CD4-positive, alpha-beta memory T cell (primary cell): Measurements from ENCODE around the gene APEX1. TPM values are rescaled to one million over a fixed set of nuclear protein-coding genes. Genes with fewer than 3 reads are reported as not detected.
A peak's percentile ranks its signal among the peaks of the same experiment; 100 is the strongest.

ENCODE experiments used
- CTCF ChIA-PET: fragments of 350-600 bp; sonication (Branson Sonifier 250); formaldehyde crosslinking; loops from one replicate; lab custom pipeline; 2021; ENCODE audit warnings: inconsistent platforms; ENCODE audit not compliant: partially characterized antibody; lab: Charles Lee
- POLR2A ChIA-PET: fragments of 350-600 bp; sonication (Branson Sonifier 250); formaldehyde crosslinking; loops from one replicate; lab custom pipeline; 2021; ENCODE audit not compliant: partially characterized antibody; lab: Charles Lee
- DNase-seq, 5 donors: peaks; one replicate each; pipeline versions ENCODE4 v3.0.0 to v3.0.0-alpha.2; 2020 to 2022; ENCODE audit warnings: mixed read lengths in 1 of 5
- H3K27ac ChIP-seq: one replicate; pipeline ENCODE4 v1.7.0; 2013; ENCODE audit warnings: low read depth, low read length
- H3K27me3 ChIP-seq: 2 replicates; pipeline ENCODE4 v1.7.0; 2013; ENCODE audit warnings: mild to moderate bottlenecking, low read length, moderate library complexity; ENCODE audit not compliant: insufficient read depth
- H3K36me3 ChIP-seq: 2 replicates; pipeline ENCODE4 v1.7.0; 2013; ENCODE audit warnings: mild to moderate bottlenecking, low read length, moderate library complexity; ENCODE audit not compliant: insufficient read depth
- H3K4me1 ChIP-seq: 2 replicates; pipeline ENCODE4 v1.7.0; 2013; ENCODE audit warnings: mild to moderate bottlenecking, low read length, moderate library complexity; ENCODE audit not compliant: insufficient read depth
- H3K4me3 ChIP-seq, 2 donors: one replicate each; pipeline ENCODE4 v1.7.0; 2013; ENCODE audit warnings: low read length in 2 of 2, mild to moderate bottlenecking in 1 of 2
- H3K9me3 ChIP-seq, 2 donors: one replicate each; pipeline ENCODE4 v1.7.0; 2013; ENCODE audit warnings: low read length in 2 of 2, control low read depth in 1 of 2; ENCODE audit not compliant: control insufficient read depth in 1 of 2
- H3K27ac Mint-ChIP-seq, 7 donors: one replicate each; pipeline ENCODE4 v1.8.0; 2020 to 2021; ENCODE audit warnings: mixed read lengths in 7 of 7, mild to moderate bottlenecking in 6 of 7, inconsistent platforms in 3 of 7, moderate library complexity in 3 of 7
- H3K27me3 Mint-ChIP-seq, 2 donors: one replicate each; pipeline ENCODE4 v1.8.0; 2020 to 2021; ENCODE audit warnings: mixed read lengths in 2 of 2
- H3K36me3 Mint-ChIP-seq, 2 donors: one replicate each; pipeline ENCODE4 v1.8.0; 2020 to 2021; ENCODE audit warnings: mixed read lengths in 2 of 2, inconsistent platforms in 1 of 2, mild to moderate bottlenecking in 1 of 2
- H3K4me1 Mint-ChIP-seq, 4 donors: one replicate each; pipeline ENCODE4 v1.8.0; 2020 to 2021; ENCODE audit warnings: mixed read lengths in 4 of 4, mild to moderate bottlenecking in 1 of 4
- H3K4me3 Mint-ChIP-seq, 8 donors: one replicate each; pipeline ENCODE4 v1.8.0; 2020 to 2021; ENCODE audit warnings: mixed read lengths in 8 of 8, mild to moderate bottlenecking in 7 of 8, moderate library complexity in 6 of 8, inconsistent platforms in 3 of 8
- H3K9me3 Mint-ChIP-seq, 8 donors: one replicate each; pipeline ENCODE4 v1.8.0; 2020 to 2021; ENCODE audit warnings: mixed read lengths in 8 of 8, mild to moderate bottlenecking in 5 of 8, inconsistent platforms in 3 of 8, moderate library complexity in 1 of 8
- intact Hi-C: fragments of 100-400 bp; cut with micrococcal nuclease; formaldehyde crosslinking; loops from one replicate; pipeline ENCODE4 v1.15.1; 2023
- polyA plus RNA-seq, 2 donors: library from polyadenylated mRNA; unstranded; fragments of 300-500 nt; fragmentation: Illumina TruSeq; gene quantifications; one replicate each; pipeline ENCODE4 v1.2.3, GENCODE V29; 2021
- total RNA-seq, 2 experiments: library from RNA; stranded (reverse); gene quantifications; one replicate each; pipeline ENCODE4 v1.2.3, GENCODE V29; 2021

APEX1 gene
- total RNA-seq (100 to 1,000 TPM; 102 to 105 TPM), polyA plus RNA-seq (100 to 1,000 TPM; 138 to 144 TPM)

DNA sequence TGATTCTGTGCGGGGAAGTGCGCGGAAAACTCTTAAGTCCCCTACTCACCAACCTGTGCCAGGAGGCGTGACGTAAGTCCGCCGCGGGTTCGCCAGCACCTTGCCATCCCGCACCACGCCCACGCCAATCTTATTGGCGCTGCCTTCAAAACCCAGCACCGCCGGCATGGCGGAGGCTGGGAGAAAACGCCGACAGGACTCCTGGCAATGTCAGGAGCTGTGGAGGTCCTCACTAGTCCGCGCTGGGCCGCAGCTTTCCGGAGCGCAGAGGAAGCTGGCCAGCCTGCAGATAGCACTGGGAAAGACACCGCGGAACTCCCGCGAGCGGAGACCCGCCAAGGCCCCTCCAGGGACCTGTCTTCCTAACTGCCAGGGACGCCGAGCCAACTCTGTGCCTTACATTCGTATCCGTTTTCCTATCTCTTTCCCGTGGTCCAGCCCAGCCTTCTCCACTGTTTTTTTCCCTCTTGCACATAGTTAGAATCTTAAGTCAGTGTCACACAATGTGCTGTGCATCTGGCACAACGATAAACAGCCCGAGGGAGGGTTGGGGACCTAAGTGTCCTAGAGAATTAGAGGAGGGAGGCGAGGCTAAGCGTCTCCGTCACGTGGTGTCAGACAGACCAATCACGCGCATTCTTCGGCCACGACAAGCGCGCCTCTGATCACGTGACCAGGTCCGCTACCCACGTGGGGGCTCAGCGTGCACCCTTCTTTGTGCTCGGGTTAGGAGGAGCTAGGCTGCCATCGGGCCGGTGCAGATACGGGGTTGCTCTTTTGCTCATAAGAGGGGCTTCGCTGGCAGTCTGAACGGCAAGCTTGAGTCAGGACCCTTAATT lies at the start of gene APEX1, which contains the start of gene OSGEP:
Gene APEX1 (plus strand): TSS at position 711 of the 839 bp plus-strand sequence. CDS start 420 bp downstream, outside the sequence.
Gene OSGEP (minus strand): TSS at position 297 of the 839 bp plus-strand sequence. CDS start 129 bp downstream, at position 168.
- Histone ChIP-seq H3K27ac (peak within 1 kb of the TSS; percentile 89), H3K27me3 (no peaks in the 10 kb centered on the region), H3K4me3 (peak within 1 kb of the TSS; percentile 70 to 99), H3K4me1 (peaks cover 53% of the 10 kb centered on the region), H3K36me3 (peaks cover 57% of the 10 kb centered on the region), H3K9me3 (no peaks in the 10 kb centered on the region)
- H3K4me3 Mint-ChIP-seq = peak within 1 kb of the TSS in 2 of 8 donors; percentile 13 to 23
- H3K27ac Mint-ChIP-seq = peak within 1 kb of the TSS in 2 of 7 donors; percentile 19 to 55
- H3K4me1 Mint-ChIP-seq = peaks cover 5 to 21% (median 12%) of the 10 kb centered on the region in 4 donors
- DNase-seq = peak; percentile 96 to 99 (median 98)
- ChIA-PET CTCF (interaction anchor here (0.9 to 2.6 kb wide), 11 partner anchors 10 to 159 kb away, joined by 3 to 15 read pairs (median 4); partner anchors contain the start of gene PNP), POLR2A (interaction anchor here (0.8 to 4.7 kb wide), 22 partner anchors 14 to 1001 kb away, joined by 3 to 71 read pairs (median 6); partner anchors contain the start of genes CHD8, PARP2, PNP and RNASE4)
- H3K36me3 Mint-ChIP-seq = peaks cover 33 to 43% of the 10 kb centered on the region in 2 donors
- no peaks in the 10 kb centered on the region for H3K9me3 Mint-ChIP-seq
- no peaks in the 10 kb centered on the region for H3K27me3 Mint-ChIP-seq
- intact Hi-C loops = loop anchor here (1.0 kb wide), 5 partner anchors 15 to 229 kb away; partner anchors contain the start of genes PARP2, PNP and TEP1

GRCh38 chr14:20409226-20409625 lies 45.8 kb upstream of the APEX1 start:
- Histone ChIP-seq H3K4me3 (no peak overlapping the region), H3K36me3 (peaks cover 31% of the 10 kb centered on the region), H3K27me3 (no peaks in the 10 kb centered on the region), H3K27ac (no peak overlapping the region), H3K4me1 (peaks cover 34% of the 10 kb centered on the region), H3K9me3 (no peaks in the 10 kb centered on the region)
- POLR2A ChIA-PET = no interaction called here
- Mint-ChIP-seq H3K4me3 (no peak overlapping the region), H3K36me3 (peaks cover 32 to 52% of the 10 kb centered on the region in 2 donors), H3K4me1 (peaks cover 43 to 63% (median 51%) of the 10 kb centered on the region in 4 donors), H3K27me3 (no peaks in the 10 kb centered on the region), H3K27ac (peak overlapping the region in 4 of 7 donors; percentile 1 to 72 (median 37)), H3K9me3 (no peaks in the 10 kb centered on the region)
- no peak for DNase-seq
- intact Hi-C loops = no loop called here
- CTCF ChIA-PET = no interaction called here

DNA sequence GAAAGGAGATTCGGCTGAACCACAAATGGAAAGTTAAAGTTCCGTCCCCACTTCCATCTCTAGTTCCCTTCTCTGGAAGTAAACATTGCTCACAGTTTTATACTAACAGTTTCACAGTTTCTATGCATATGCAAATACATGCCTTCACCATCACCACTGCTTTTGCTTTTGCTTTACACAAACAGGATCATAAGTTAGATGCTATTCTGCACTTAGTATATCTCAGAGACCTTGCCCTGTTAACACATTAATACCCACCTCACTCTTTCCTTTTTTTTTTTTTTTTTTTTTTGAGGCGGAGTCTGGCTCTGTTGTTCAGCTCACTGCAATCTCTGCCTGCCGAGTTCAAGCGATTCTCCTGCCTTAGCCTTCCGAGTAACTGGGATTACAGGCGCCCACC lies 42.6 kb upstream of the APEX1 start:
- H3K4me3 ChIP-seq = peak overlapping the region in 1 of 2 donors; percentile 79
- Mint-ChIP-seq H3K27ac (peak overlapping the region; percentile 91 to 99 (median 96)), H3K27me3 (no peaks in the 10 kb centered on the region), H3K4me3 (peak overlapping the region; percentile 92 to 100 (median 99)), H3K9me3 (no peaks in the 10 kb centered on the region), H3K36me3 (peaks cover 9 to 23% of the 10 kb centered on the region in 2 donors), H3K4me1 (peaks cover 35 to 59% (median 42%) of the 10 kb centered on the region in 4 donors)
- H3K27me3 ChIP-seq = no peaks in the 10 kb centered on the region
- intact Hi-C loops = no loop called here
- H3K9me3 ChIP-seq = no peaks in the 10 kb centered on the region
- peak in 3 of 5 donors; percentile 33 to 44 (median 34) for DNase-seq
- peaks cover 10% of the 10 kb centered on the region for H3K36me3 ChIP-seq
- H3K27ac ChIP-seq = peak overlapping the region; percentile 85
- ChIA-PET POLR2A (interaction anchor here (0.8 to 4.4 kb wide), 10 partner anchors 7 to 269 kb away, joined by 3 to 34 read pairs (median 8); partner anchors contain the start of genes APEX1, OSGEP, PARP2 and PIP4P1), CTCF (interaction anchor here (0.6 to 3.9 kb wide), 4 partner anchors 41 to 197 kb away, joined by 4 to 68 read pairs (median 28); no protein-coding TSS in a partner anchor)
- peaks cover 38% of the 10 kb centered on the region for H3K4me1 ChIP-seq

DNA sequence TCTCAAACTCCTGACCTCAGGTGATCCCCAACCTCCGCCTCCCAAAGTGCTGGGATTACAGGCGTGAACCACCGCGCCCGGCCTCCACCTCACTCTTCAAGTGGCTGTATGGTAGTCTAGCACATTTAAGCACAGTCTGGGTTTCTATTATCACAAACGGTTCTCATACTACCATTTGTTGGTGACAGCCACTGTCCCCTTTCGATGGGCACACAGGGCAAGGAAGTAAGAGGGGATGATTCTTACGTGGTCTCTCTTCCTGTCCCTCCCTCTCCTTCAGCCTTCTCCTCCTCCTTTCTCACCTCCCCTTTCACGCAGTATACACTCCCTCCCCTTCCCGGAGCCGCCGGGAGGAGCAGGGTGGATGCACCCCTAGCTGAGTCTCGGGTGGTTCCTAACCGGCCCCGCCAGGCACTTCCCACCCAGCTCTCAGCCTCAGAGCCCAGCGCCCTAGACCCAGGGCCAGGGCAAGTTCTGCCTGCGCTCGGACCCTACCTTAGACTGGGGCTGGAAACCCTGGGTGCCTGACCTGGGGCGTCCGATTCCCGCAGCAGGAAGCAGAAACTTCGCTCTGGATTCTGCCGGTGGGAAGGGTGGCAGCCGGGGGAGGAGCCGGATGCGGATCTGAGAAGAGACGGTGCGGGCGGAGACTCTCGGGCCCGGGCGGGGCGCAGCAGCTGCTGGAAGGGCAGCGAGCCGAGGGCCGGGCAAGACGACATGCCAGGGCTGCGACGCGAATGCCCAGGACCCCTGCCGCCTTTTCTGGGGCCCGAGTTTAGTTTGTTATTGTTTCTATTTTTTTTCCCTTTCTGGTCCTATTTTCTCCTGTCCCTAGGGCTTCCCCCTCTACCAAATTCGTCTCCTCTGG lies 41.9 kb upstream of the APEX1 start, which contains the start of gene TEP1:
Gene TEP1 (minus strand): TSS at position 626 of the 868 bp plus-strand sequence. CDS start 5,062 bp downstream, outside the sequence.
- Mint-ChIP-seq H3K4me3 (peak within 1 kb of the TSS; percentile 92 to 100 (median 99)), H3K36me3 (peaks cover 2 to 16% of the 10 kb centered on the region in 2 donors), H3K27me3 (no peaks in the 10 kb centered on the region), H3K27ac (peak within 1 kb of the TSS; percentile 91 to 99 (median 96)), H3K4me1 (peaks cover 32 to 53% (median 42%) of the 10 kb centered on the region in 4 donors), H3K9me3 (no peaks in the 10 kb centered on the region)
- POLR2A ChIA-PET = interaction anchor here (0.8 to 4.4 kb wide), 20 partner anchors 8 to 270 kb away, joined by 3 to 34 read pairs (median 4); partner anchors contain the start of genes APEX1, CCNB1IP1, OSGEP and PARP2
- CTCF ChIA-PET = interaction anchor here (0.6 to 3.9 kb wide), 15 partner anchors 9 to 277 kb away, joined by 3 to 68 read pairs (median 12); partner anchors contain the start of genes APEX1, PARP2 and PIP4P1
- Histone ChIP-seq H3K9me3 (no peaks in the 10 kb centered on the region), H3K27ac (peak within 1 kb of the TSS; percentile 85), H3K27me3 (no peaks in the 10 kb centered on the region), H3K4me1 (peaks cover 38% of the 10 kb centered on the region), H3K36me3 (peaks cover 3% of the 10 kb centered on the region), H3K4me3 (peak within 1 kb of the TSS; percentile 73 to 79)
- DNase-seq = peak; percentile 56 to 75 (median 65)
- intact Hi-C loops = loop anchor here (1.0 kb wide), 3 partner anchors 42 to 269 kb away; partner anchors contain the start of genes APEX1 and PARP2

- peaks cover 29 to 49% (median 39%) of the 10 kb centered on the region in 4 donors for H3K4me1 Mint-ChIP-seq
These were observed 41.3 kb upstream of the APEX1 start for GRCh38 chr14:20413744-20414082.

More at GRCh38 chr14:20413744-20414082, 41.3 kb upstream of the APEX1 start:
- H3K9me3 ChIP-seq = no peaks in the 10 kb centered on the region
- peak in 4 of 5 donors; percentile 16 to 27 (median 26) for DNase-seq
- H3K36me3 ChIP-seq = no peaks in the 10 kb centered on the region
- Mint-ChIP-seq H3K27ac (peak overlapping the region; percentile 91 to 99 (median 96)), H3K27me3 (no peaks in the 10 kb centered on the region), H3K9me3 (no peaks in the 10 kb centered on the region), H3K4me3 (peak overlapping the region; percentile 92 to 100 (median 99)), H3K36me3 (peaks cover 0 to 12% of the 10 kb centered on the region in 2 donors)
- peaks cover 38% of the 10 kb centered on the region for H3K4me1 ChIP-seq
- H3K27ac ChIP-seq = peak overlapping the region; percentile 85
- CTCF ChIA-PET = interaction anchor here (0.8 to 3.9 kb wide), 21 partner anchors 10 to 277 kb away, joined by 3 to 68 read pairs (median 8); partner anchors contain the start of genes APEX1, PARP2 and PIP4P1
- POLR2A ChIA-PET = interaction anchor here (0.7 to 4.4 kb wide), 18 partner anchors 8 to 270 kb away, joined by 3 to 34 read pairs (median 4); partner anchors contain the start of genes APEX1, CCNB1IP1, OSGEP and PARP2
- intact Hi-C loops = loop anchor here (1.0 to 2.0 kb wide), 4 partner anchors 42 to 269 kb away; partner anchors contain the start of genes APEX1 and PARP2
- peak overlapping the region; percentile 73 to 79 for H3K4me3 ChIP-seq
- H3K27me3 ChIP-seq = no peaks in the 10 kb centered on the region
